Measurements from ENCODE around the gene TMEM235.
A peak's percentile ranks its signal among the peaks of the same experiment; 100 is the strongest.

The TMEM235 gene

GRCh38 chr17:78273813-78274212, 42.4 kb downstream of the TMEM235 start:
- no peak for DNase-seq

- no peak for DNase-seq
Observed at GRCh38 chr17:78275355-78275754, 43.9 kb downstream of the TMEM235 start.

GRCh38 chr17:78276098-78276887, 44.9 kb downstream of the TMEM235 start:
- no peak for DNase-seq

GRCh38 chr17:78278139-78278741, 46.8 kb downstream of the TMEM235 start:
- DNase-seq: no peak

GRCh38 chr17:78279360-78279990, 48.0 kb downstream of the TMEM235 start:
- no peak for DNase-seq

- DNase-seq: no peak
Observed at GRCh38 chr17:78281249-78281845, 49.9 kb downstream of the TMEM235 start.

- no peak for DNase-seq
Observed at GRCh38 chr17:78284146-78284545, 52.7 kb downstream of the TMEM235 start.

GRCh38 chr17:78289004-78289403, 57.6 kb downstream of the TMEM235 start:
- no peak for DNase-seq

GRCh38 chr17:78289802-78290363, 58.5 kb downstream of the TMEM235 start:
- DNase-seq: peak; percentile 62
